ENCODE results near the gene OR2K2.
"Not testable (repeated sequence)": the region's sequence is repeated elsewhere in the genome, so short reads cannot be mapped to it uniquely, and the experiment has no call there.

Gene OR2K2

DNA sequence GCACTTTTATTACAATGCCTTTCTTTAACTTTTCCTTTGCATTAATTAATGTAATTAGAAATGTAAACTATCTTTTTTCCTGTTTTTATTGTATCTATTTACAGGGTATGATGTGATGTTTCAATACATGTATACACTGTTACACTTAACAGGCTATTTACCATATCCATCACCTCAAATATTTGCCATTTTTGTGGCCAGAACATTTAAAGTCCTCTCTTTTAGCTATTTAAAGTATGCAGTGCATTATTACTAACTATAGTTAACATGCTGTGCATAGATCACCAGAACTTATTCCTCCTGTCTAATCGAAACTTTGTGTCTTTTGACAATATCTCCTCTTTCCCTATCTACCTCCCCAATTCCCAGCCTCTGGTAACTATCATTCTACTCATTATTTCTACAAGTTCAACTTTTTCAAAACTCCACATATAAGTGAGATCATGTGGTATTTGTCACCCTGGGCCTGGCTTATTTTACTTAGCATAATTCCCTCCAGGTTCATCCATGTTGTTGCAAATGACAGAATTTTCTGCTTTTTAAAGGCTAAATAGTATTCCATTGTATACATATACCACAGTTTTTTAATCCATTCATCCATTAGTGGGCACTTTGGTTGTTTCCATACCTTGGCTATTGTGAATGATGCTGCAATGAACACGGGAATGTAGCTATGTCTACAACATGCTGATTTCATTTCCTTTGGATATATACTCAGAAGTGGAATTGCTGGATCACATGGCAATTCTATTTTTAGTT, 32.8 kb downstream of the OR2K2 start:
- no peak for DNase-seq (ENCODE audit: low read depth)

- no peak for DNase-seq (ENCODE audit: low read depth)
Observed at GRCh38 chr9:111294691-111295451, 35.2 kb downstream of the OR2K2 start.

GRCh38 chr9:111287127-111287526, 42.9 kb downstream of the OR2K2 start:
- peak; percentile 51 for DNase-seq (ENCODE audit: low read depth)

GRCh38 chr9:111284703-111285102, 45.3 kb downstream of the OR2K2 start:
- no peak for DNase-seq (ENCODE audit: low read depth)

GRCh38 chr9:111282845-111283244, 47.2 kb downstream of the OR2K2 start:
- no peak for DNase-seq (ENCODE audit: low read depth)

- not testable (repeated sequence) for DNase-seq (ENCODE audit: low read depth)
Observed at GRCh38 chr9:111280795-111281194, 49.2 kb downstream of the OR2K2 start.
